H9 (cell line): ENCODE data around the gene CUL4A. TPM values are rescaled to one million over a fixed set of nuclear protein-coding genes. Genes with fewer than 3 reads are reported as not detected.

Source experiments
- DNase-seq: peaks from one replicate; pipeline ENCODE4 v3.0.0-alpha.2; 2017
- H2AFZ ChIP-seq: one replicate; pipeline ENCODE4 v1.6.1; 2013; ENCODE audit warnings: mild to moderate bottlenecking, low read length, control low read depth, moderate library complexity
- H2AK5ac ChIP-seq: 2 replicates; pipeline ENCODE4 v1.6.1; 2013; ENCODE audit warnings: low read length, control low read depth, mixed read lengths; ENCODE audit not compliant: insufficient read length
- H2BK120ac ChIP-seq: one replicate; pipeline ENCODE4 v1.6.1; 2013; ENCODE audit warnings: low read depth, mild to moderate bottlenecking, low read length, control low read depth, inconsistent platforms; ENCODE audit not compliant: poor library complexity, severe bottlenecking
- H2BK12ac ChIP-seq: 2 replicates; pipeline ENCODE4 v1.6.1; 2013; ENCODE audit warnings: low read length, control low read depth, mixed read lengths, low read depth; ENCODE audit not compliant: insufficient read length
- H2BK15ac ChIP-seq: 2 replicates; pipeline ENCODE4 v1.6.1; 2013; ENCODE audit warnings: low read depth, low read length, control low read depth
- H2BK20ac ChIP-seq: one replicate; pipeline ENCODE4 v1.6.1; 2013; ENCODE audit warnings: low read depth, mild to moderate bottlenecking, low read length, control low read depth, inconsistent platforms; ENCODE audit not compliant: poor library complexity, severe bottlenecking
- H2BK5ac ChIP-seq: 2 replicates; pipeline ENCODE4 v1.6.1; 2013; ENCODE audit warnings: low read length, control low read depth, mixed read lengths; ENCODE audit not compliant: insufficient read length
- H3K14ac ChIP-seq: 2 replicates; pipeline ENCODE4 v1.6.1; 2013; ENCODE audit warnings: low read length, control low read depth; ENCODE audit not compliant: insufficient read depth
- H3K18ac ChIP-seq: 2 replicates; pipeline ENCODE4 v1.6.1; 2013; ENCODE audit warnings: low read depth, mild to moderate bottlenecking, mixed read lengths, low read length, control low read depth; ENCODE audit not compliant: insufficient read length
- H3K23ac ChIP-seq: 2 replicates; pipeline ENCODE4 v1.6.1; 2013; ENCODE audit warnings: low read length, control low read depth, mixed read lengths, low read depth; ENCODE audit not compliant: insufficient read length
- H3K23me2 ChIP-seq: 2 replicates; pipeline ENCODE4 v1.6.1; 2013; ENCODE audit warnings: low read depth, mild to moderate bottlenecking, mixed read lengths, low read length, control low read depth; ENCODE audit not compliant: insufficient read length, poor library complexity, severe bottlenecking
- H3K27ac ChIP-seq: 2 replicates; pipeline ENCODE4 v1.5.1; 2013; ENCODE audit warnings: low read length, control low read depth, mixed read lengths, low read depth; ENCODE audit not compliant: insufficient read length
- H3K27me3 ChIP-seq: 2 replicates; pipeline ENCODE4 v1.6.1; 2013; ENCODE audit warnings: low read length, control low read depth, inconsistent platforms; ENCODE audit not compliant: insufficient read depth
- H3K4ac ChIP-seq: 2 replicates; pipeline ENCODE4 v1.6.1; 2013; ENCODE audit warnings: low read depth, mild to moderate bottlenecking, control low read depth, inconsistent platforms, low read length, moderate library complexity
- H3K4me1 ChIP-seq: 2 replicates; pipeline ENCODE4 v1.6.1; 2013; ENCODE audit warnings: low read length, control low read depth, inconsistent platforms; ENCODE audit not compliant: insufficient read depth
- H3K4me2 ChIP-seq: 2 replicates; pipeline ENCODE4 v1.6.1; 2013; ENCODE audit warnings: low read length, control low read depth, mixed read lengths; ENCODE audit not compliant: insufficient read length, insufficient read depth
- H3K56ac ChIP-seq: 2 replicates; pipeline ENCODE4 v1.6.1; 2013; ENCODE audit warnings: low read depth, mild to moderate bottlenecking, mixed read lengths, low read length, control low read depth; ENCODE audit not compliant: insufficient read length
- H3K79me1 ChIP-seq: 2 replicates; pipeline ENCODE4 v1.6.1; 2013; ENCODE audit warnings: low read depth, mild to moderate bottlenecking, moderate library complexity, low read length, control low read depth, inconsistent platforms; ENCODE audit not compliant: insufficient read depth, poor library complexity, severe bottlenecking
- H3K79me2 ChIP-seq: 2 replicates; pipeline ENCODE4 v1.6.1; 2013; ENCODE audit warnings: low read length, control low read depth, inconsistent platforms; ENCODE audit not compliant: insufficient read depth
- H3K9ac ChIP-seq: 2 replicates; pipeline ENCODE4 v1.6.1; 2013; ENCODE audit warnings: low read length, control low read depth, mixed read lengths; ENCODE audit not compliant: insufficient read length; ENCODE audit errors: extremely low read depth
- H3K9me3 ChIP-seq: one replicate; pipeline ENCODE4 v1.6.1; 2013; ENCODE audit warnings: low read depth, low read length, inconsistent platforms; ENCODE audit not compliant: control insufficient read depth
- H3T11ph ChIP-seq: one replicate; pipeline ENCODE4 v1.6.1; 2013; ENCODE audit warnings: mild to moderate bottlenecking, low read length, control low read depth, inconsistent platforms
- H4K20me1 ChIP-seq: one replicate; pipeline ENCODE4 v1.6.1; 2013; ENCODE audit not compliant: control insufficient read depth, insufficient read length, insufficient read depth
- H4K5ac ChIP-seq: 2 replicates; pipeline ENCODE4 v1.6.1; 2013; ENCODE audit warnings: low read depth, mild to moderate bottlenecking, mixed read lengths, low read length, control low read depth; ENCODE audit not compliant: insufficient read length
- H4K8ac ChIP-seq: replicated peaks from 2 replicates; pipeline ENCODE4 v1.6.1; 2013; ENCODE audit warnings: low read length, control low read depth, mixed read lengths, low read depth; ENCODE audit not compliant: insufficient read length
- H4K91ac ChIP-seq: 2 replicates; pipeline ENCODE4 v1.6.1; 2013; ENCODE audit warnings: low read depth, mild to moderate bottlenecking, moderate library complexity, mixed read lengths, low read length, control low read depth; ENCODE audit not compliant: insufficient read length
- H3K27ac Mint-ChIP-seq, 3 experiments: 2 replicates in 2 of 3; 3 replicates in 1 of 3; pipeline ENCODE4 v1.8.0; 2020 to 2021; ENCODE audit warnings: mixed read lengths in 3 of 3, mild to moderate bottlenecking in 1 of 3, moderate library complexity in 1 of 3
- H3K27me3 Mint-ChIP-seq: 2 replicates; pipeline ENCODE4 v1.8.0; 2021; ENCODE audit warnings: low read depth, mild to moderate bottlenecking, moderate library complexity, mixed read lengths
- H3K36me3 Mint-ChIP-seq, 3 experiments: 2 replicates in 2 of 3; 3 replicates in 1 of 3; pipeline ENCODE4 v1.8.0; 2020 to 2021; ENCODE audit warnings: low read depth in 3 of 3, mixed read lengths in 3 of 3; ENCODE audit not compliant: insufficient read depth in 1 of 3
- H3K4me1 Mint-ChIP-seq, 2 experiments: 2 replicates each; pipeline ENCODE4 v1.8.0; 2020; ENCODE audit warnings: mixed read lengths in 2 of 2
- H3K4me3 Mint-ChIP-seq, 2 experiments: 2 replicates in 1 of 2; 3 replicates in 1 of 2; pipeline ENCODE4 v1.8.0; 2020 to 2021; ENCODE audit warnings: mild to moderate bottlenecking in 2 of 2, mixed read lengths in 2 of 2, moderate library complexity in 1 of 2
- H3K9me3 Mint-ChIP-seq, 2 experiments: 2 replicates in 1 of 2; 3 replicates in 1 of 2; pipeline ENCODE4 v1.8.0; 2020; ENCODE audit warnings: mild to moderate bottlenecking in 2 of 2, mixed read lengths in 2 of 2, moderate library complexity in 1 of 2
- WGBS: extraction: QIAGEN DNeasy Blood & Tissue Kit; methylation state at CpG from one replicate; pipeline ENCODE4 v1.1.7; 2013; ENCODE audit warnings: missing lambda C conversion rate, low lambda C conversion rate, mixed read lengths; ENCODE audit not compliant: insufficient read length; ENCODE audit errors: extremely low coverage; 5-methylcytosine and 5-hydroxymethylcytosine counted together
- total RNA-seq: library from RNA; stranded (reverse); gene quantifications from 2 replicates; pipeline ENCODE4 v1.2.1, GENCODE V29; 2021
- TF ChIP-seq, protein P1 (sequence below): fragments of 200-600 bp; sonication (generic); conservative IDR thresholded peaks from 3 replicates; pipeline ENCODE4 v1.8.0; 2021; ENCODE audit warnings: antibody characterized with exemption, mild to moderate bottlenecking

Gene CUL4A
- total RNA-seq, 1 experiment from 2014 or later, result 97.9 TPM

GRCh38 chr13:113220877-113221276, 11.5 kb downstream of the CUL4A start:
- DNase-seq, result no peak
- WGBS, result no CpG with 5 or more reads among the region's 7 CpGs
- peak overlapping the region in 1 of 3 experiments; percentile 34; a peak in 1 of 7 replicates for H3K27ac Mint-ChIP-seq

More at GRCh38 chr13:113220877-113221276, 11.5 kb downstream of the CUL4A start:
- no peaks in the 10 kb centered on the region for H3K27me3 Mint-ChIP-seq
- H3K4me3 Mint-ChIP-seq, result no peak overlapping the region
- no peaks in the 10 kb centered on the region for H3K4me1 Mint-ChIP-seq
- Histone ChIP-seq H3K27me3 (no peaks in the 10 kb centered on the region), H3K79me2 (peaks cover 32% of the 10 kb centered on the region; the same call in 1 of the 2 replicates), H3K27ac (no peak overlapping the region), H2BK20ac (no peak overlapping the region), H3K56ac (no peak overlapping the region), H3K18ac (no peak overlapping the region), H3K9me3 (no peaks in the 10 kb centered on the region), H2BK15ac (no peak overlapping the region), H4K5ac (no peak overlapping the region), H3K23me2 (no peaks in the 10 kb centered on the region), H2BK12ac (no peak overlapping the region), H3K9ac (no peak overlapping the region), H4K8ac (no peak overlapping the region), H3K79me1 (peaks cover 4% of the 10 kb centered on the region), H2AK5ac (no peak overlapping the region), H2AFZ (no peak overlapping the region), H3K14ac (no peak overlapping the region), H2BK5ac (no peak overlapping the region), H3K4ac (no peak overlapping the region), H3K4me1 (peaks cover 5% of the 10 kb centered on the region; the same call in 1 of the 2 replicates), H2BK120ac (no peak overlapping the region), H4K91ac (no peak overlapping the region), H4K20me1 (no peaks in the 10 kb centered on the region), H3T11ph (no peak overlapping the region), H3K4me2 (no peak overlapping the region), H3K23ac (no peak overlapping the region)
- TF ChIP-seq, protein P1, sequence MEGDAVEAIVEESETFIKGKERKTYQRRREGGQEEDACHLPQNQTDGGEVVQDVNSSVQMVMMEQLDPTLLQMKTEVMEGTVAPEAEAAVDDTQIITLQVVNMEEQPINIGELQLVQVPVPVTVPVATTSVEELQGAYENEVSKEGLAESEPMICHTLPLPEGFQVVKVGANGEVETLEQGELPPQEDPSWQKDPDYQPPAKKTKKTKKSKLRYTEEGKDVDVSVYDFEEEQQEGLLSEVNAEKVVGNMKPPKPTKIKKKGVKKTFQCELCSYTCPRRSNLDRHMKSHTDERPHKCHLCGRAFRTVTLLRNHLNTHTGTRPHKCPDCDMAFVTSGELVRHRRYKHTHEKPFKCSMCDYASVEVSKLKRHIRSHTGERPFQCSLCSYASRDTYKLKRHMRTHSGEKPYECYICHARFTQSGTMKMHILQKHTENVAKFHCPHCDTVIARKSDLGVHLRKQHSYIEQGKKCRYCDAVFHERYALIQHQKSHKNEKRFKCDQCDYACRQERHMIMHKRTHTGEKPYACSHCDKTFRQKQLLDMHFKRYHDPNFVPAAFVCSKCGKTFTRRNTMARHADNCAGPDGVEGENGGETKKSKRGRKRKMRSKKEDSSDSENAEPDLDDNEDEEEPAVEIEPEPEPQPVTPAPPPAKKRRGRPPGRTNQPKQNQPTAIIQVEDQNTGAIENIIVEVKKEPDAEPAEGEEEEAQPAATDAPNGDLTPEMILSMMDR, result peak; percentile 49; the same call in 2 of the 3 replicates
- H3K36me3 Mint-ChIP-seq, result peaks cover 35 to 66% (median 56%) of the 10 kb centered on the region in 3 experiments
- H3K9me3 Mint-ChIP-seq, result no peaks in the 10 kb centered on the region
